Right cardiac atrium (tissue), 5 donors: Measurements from ENCODE around the gene TMTC2. TPM values are rescaled to one million over a fixed set of nuclear protein-coding genes. Genes with fewer than 3 reads are reported as not detected.
"Not testable (repeated sequence)": the region's sequence is repeated elsewhere in the genome, so short reads cannot be mapped to it uniquely, and the experiment has no call there.

ENCODE experiments used
- ATAC-seq, 2 donors: fragments of 200-7000 bp; cut with Tn5 transposase; one replicate each; pipeline versions ENCODE4 v1.8.0 to v1.9.1; 2020; ENCODE audit warnings: moderate library complexity in 2 of 2, mild to moderate bottlenecking in 1 of 2
- DNase-seq, 3 donors: peaks; one replicate each; pipeline ENCODE4 v3.0.0-alpha.2; 2020
- H3K27ac ChIP-seq: one replicate; pipeline ENCODE4 v1.5.1; 2013; ENCODE audit warnings: mild to moderate bottlenecking, low read length, control low read depth, moderate library complexity
- H3K27me3 ChIP-seq: one replicate; pipeline ENCODE4 v1.6.1; 2013; ENCODE audit not compliant: control insufficient read depth, insufficient read depth
- H3K4me1 ChIP-seq: one replicate; pipeline ENCODE4 v1.6.1; 2013; ENCODE audit warnings: low read length; ENCODE audit not compliant: control insufficient read depth, insufficient read depth
- H3K4me3 ChIP-seq: one replicate; pipeline ENCODE4 v1.5.1; 2013; ENCODE audit warnings: low read length, control low read depth
- H3K9me3 ChIP-seq: one replicate; pipeline ENCODE4 v1.6.1; 2013; ENCODE audit warnings: low read length; ENCODE audit not compliant: control insufficient read depth
- WGBS: extraction: QIAGEN DNeasy Blood & Tissue Kit; methylation state at CpG from one replicate; pipeline ENCODE4 v1.1.7; 2013; 5-methylcytosine and 5-hydroxymethylcytosine counted together
- intact Hi-C, 4 donors: fragments of 100-400 bp; cut with DNase I; formaldehyde crosslinking; loops; one replicate each; pipeline versions ENCODE4 v1.11.0 to v1.14.0; 2022 to 2023
- polyA plus RNA-seq: library from polyadenylated mRNA; stranded (reverse); fragments of 200-250 nt; gene quantifications from one replicate; pipeline ENCODE4 v1.2.3, GENCODE V29; 2013
- total RNA-seq, 4 donors: library from RNA; stranded (reverse); fragmentation: NEBNext Ultra II Directional; extraction: Animal tissue kit (Norgen Biotek cat#: 25700); gene quantifications; one replicate each; pipeline ENCODE4 v1.2.1, GENCODE V29; 2021
- donor health status: healthy with polysubstance abuse.
- donor health status: DM: no; HTN: yes; CAD: no.
- donor health status: DM: no; HTN: no; CAD: no.
- donor health status: DM: no; HTN: yes; CAD: no; lungs with severe emphysema.
- donor health status: DM: yes; HTN: yes; CAD: no.

TMTC2 gene
- total and polyA plus RNA-seq, 5 donors: 1.6 to 5.3 (median 2.9) TPM

DNA sequence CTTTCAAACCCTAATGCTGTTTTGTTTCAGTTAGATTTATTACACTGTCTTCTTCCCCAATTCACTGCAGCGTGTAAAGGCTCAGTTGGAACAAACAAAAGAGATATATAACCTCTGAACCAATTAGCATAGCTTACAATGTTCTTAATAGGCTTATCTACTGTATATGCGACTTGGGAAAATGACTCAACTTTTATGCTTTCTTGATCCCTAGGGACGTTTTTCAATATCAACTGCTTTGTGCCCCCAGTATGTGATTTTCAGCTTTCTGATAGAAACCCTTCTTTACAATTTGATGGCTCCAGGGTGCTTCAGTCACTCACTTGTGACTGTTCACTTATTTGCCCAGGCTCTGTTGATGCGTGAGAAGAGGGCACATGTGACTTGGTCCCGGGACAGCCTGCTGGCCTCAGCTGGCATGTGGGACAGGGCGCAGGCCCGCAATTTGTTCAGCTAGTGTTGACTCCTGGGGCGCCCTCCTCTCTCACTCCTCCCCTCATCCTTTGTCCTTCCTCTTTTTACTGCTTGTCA is 107.1 kb downstream of the TMTC2 start:
- ATAC-seq: no peak
- no peaks in the 10 kb centered on the region for H3K27me3 ChIP-seq
- WGBS: 78% methylated on average over 8 of the region's 8 CpGs
- H3K4me1 ChIP-seq: no peaks in the 10 kb centered on the region
- intact Hi-C loops: no loop called here
- no peak overlapping the region for H3K4me3 ChIP-seq
- no peaks in the 10 kb centered on the region for H3K9me3 ChIP-seq
- DNase-seq: no peak
- H3K27ac ChIP-seq: no peak overlapping the region

- WGBS: 96% methylated on average over 4 of the region's 4 CpGs
- intact Hi-C loops: no loop called here
Observed at GRCh38 chr12:82797480-82797879, 110.8 kb downstream of the TMTC2 start.

DNA sequence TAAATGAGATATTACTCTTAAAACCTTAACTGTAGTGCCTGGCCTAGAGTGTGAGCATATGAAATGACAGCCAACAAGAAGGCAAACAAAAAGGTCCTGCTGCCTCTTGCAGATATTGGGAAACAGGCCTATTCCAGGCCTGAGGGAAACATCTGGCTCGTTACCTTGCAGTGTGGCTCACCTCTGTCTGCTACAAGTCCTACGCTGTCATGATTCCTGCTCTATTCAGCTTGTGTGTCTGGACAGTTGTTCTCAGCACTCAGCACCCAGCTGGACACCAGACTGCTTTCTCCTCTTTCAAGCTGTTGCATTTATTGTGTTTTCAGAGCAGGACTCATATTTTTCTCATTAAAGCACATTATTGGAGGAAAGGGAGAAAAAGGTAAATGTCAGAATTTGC is 113.5 kb downstream of the TMTC2 start:
- Histone ChIP-seq H3K4me3 (no peak overlapping the region), H3K4me1 (no peaks in the 10 kb centered on the region), H3K27ac (no peak overlapping the region), H3K9me3 (no peaks in the 10 kb centered on the region), H3K27me3 (no peaks in the 10 kb centered on the region)
- intact Hi-C loops: no loop called here
- ATAC-seq (no peak), DNase-seq (no peak)
- 86% methylated on average over 2 of the region's 2 CpGs for WGBS

More at GRCh38 chr12:82797480-82797879, 110.8 kb downstream of the TMTC2 start:
- H3K27ac ChIP-seq: no peak overlapping the region
- DNase-seq (no peak), ATAC-seq (no peak)
- no peaks in the 10 kb centered on the region for H3K4me1 ChIP-seq
- H3K9me3 ChIP-seq: no peaks in the 10 kb centered on the region
- H3K4me3 ChIP-seq: no peak overlapping the region
- no peaks in the 10 kb centered on the region for H3K27me3 ChIP-seq

- DNase-seq (peak in 1 of 3 donors; percentile 37), ATAC-seq (no peak)
- Histone ChIP-seq H3K4me3 (no peak overlapping the region), H3K4me1 (no peaks in the 10 kb centered on the region), H3K27ac (no peak overlapping the region), H3K9me3 (no peaks in the 10 kb centered on the region), H3K27me3 (no peaks in the 10 kb centered on the region)
- intact Hi-C loops: no loop called here
- WGBS: 97% methylated on average over 27 of the region's 27 CpGs
Observed at GRCh38 chr12:82801951-82802610, 115.4 kb downstream of the TMTC2 start.

DNA sequence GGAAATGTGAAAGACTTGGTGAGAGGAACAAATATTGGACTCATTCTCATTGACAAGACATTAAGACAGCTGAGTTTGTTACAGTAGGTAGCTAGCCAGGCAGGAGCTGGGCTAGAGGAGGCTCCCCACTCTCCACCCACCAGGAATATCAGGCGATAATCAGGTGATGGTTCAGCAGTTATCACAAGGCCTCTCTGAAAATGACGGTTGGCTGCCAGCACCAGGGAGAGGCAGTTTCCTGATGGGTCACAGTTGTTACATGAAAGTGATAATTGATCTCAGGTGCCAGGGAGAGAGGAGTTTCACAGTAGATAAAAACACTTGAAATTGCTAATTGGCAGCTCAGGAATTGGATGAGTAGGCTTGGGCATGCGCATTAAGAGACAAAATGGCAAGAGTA is 116.5 kb downstream of the TMTC2 start:
- DNase-seq: no peak
- H3K27ac ChIP-seq: no peak overlapping the region
- no peaks in the 10 kb centered on the region for H3K27me3 ChIP-seq
- no peaks in the 10 kb centered on the region for H3K9me3 ChIP-seq
- no peak overlapping the region for H3K4me3 ChIP-seq
- intact Hi-C loops: no loop called here
- H3K4me1 ChIP-seq: no peaks in the 10 kb centered on the region
- WGBS: 63% methylated on average over 3 of the region's 3 CpGs
- no peak for ATAC-seq

DNA sequence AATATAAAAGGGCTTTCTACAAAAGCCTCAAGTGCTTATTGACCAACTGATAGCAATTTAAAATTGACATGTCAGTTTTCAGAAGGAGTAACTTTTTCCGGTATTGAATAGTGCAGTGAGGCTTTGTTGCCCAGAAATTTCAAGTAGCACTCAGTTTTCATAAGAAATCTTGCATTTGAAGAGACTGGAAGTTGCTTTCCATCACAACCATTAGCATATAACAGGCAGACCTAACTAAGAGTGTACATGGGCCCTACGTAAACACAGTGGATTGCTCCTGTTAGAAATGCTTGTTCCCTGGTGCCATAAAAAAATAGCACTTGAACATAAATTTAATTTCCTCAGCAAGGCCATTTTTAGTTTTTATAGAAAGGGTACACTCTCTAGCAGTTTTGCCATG is 117.9 kb downstream of the TMTC2 start:
- Histone ChIP-seq H3K4me1 (no peaks in the 10 kb centered on the region), H3K4me3 (no peak overlapping the region), H3K27ac (no peak overlapping the region), H3K9me3 (no peaks in the 10 kb centered on the region), H3K27me3 (no peaks in the 10 kb centered on the region)
- ATAC-seq (no peak), DNase-seq (no peak)
- WGBS: 99% methylated on average over 2 of the region's 2 CpGs
- intact Hi-C loops: no loop called here

- intact Hi-C loops, H3K9me3 ChIP-seq, DNase-seq, H3K4me1 ChIP-seq, H3K27ac ChIP-seq, ATAC-seq, H3K4me3 ChIP-seq, H3K27me3 ChIP-seq: not testable (repeated sequence)
- 86% methylated on average over 2 of the region's 2 CpGs for WGBS
Observed at GRCh38 chr12:82805004-82805403, 118.3 kb downstream of the TMTC2 start.

GRCh38 chr12:82805812-82806497 is 119.2 kb downstream of the TMTC2 start:
- no peak overlapping the region for H3K4me3 ChIP-seq
- 89% methylated on average over 4 of the region's 4 CpGs for WGBS
- no peaks in the 10 kb centered on the region for H3K9me3 ChIP-seq
- no peaks in the 10 kb centered on the region for H3K4me1 ChIP-seq
- no peak for DNase-seq
- no peak overlapping the region for H3K27ac ChIP-seq
- H3K27me3 ChIP-seq: no peaks in the 10 kb centered on the region
- no peak for ATAC-seq
- intact Hi-C loops: no loop called here

DNA sequence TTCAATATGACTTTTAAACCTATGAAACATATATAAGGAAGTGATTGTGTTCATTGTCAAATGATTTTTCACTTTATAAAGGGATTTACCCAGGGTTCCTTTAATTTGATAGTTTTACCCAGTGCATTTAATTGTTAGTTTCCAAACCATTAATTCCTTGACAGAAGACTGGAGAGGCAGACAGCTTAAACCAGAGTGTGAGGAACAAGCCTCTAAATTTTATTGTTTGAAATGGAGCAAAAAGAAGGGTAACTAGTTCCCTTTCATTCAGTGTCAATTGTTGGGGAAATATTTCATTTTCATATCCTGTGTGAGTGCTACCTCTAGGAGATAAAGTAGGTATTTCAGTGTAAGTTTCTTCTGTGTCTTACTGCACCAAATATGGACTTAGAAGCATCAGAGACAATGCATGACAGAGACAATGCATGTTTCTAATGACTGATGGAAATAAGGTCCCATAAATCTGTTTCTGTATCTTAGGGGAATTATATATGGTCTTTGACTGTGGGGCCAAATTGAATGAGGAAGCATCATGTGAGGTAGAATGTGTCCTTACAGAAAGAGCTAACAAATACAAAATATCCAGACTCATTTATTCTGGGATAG is 120.5 kb downstream of the TMTC2 start:
- DNase-seq (no peak), ATAC-seq (no peak)
- H3K9me3 ChIP-seq: no peaks in the 10 kb centered on the region
- H3K27me3 ChIP-seq: no peaks in the 10 kb centered on the region
- intact Hi-C loops: no loop called here
- no peaks in the 10 kb centered on the region for H3K4me1 ChIP-seq
- no peak overlapping the region for H3K27ac ChIP-seq
- H3K4me3 ChIP-seq: no peak overlapping the region

GRCh38 chr12:82810568-82810967 is 123.9 kb downstream of the TMTC2 start:
- no peaks in the 10 kb centered on the region for H3K27me3 ChIP-seq
- H3K4me1 ChIP-seq: no peaks in the 10 kb centered on the region
- ATAC-seq (no peak), DNase-seq (no peak)
- no peaks in the 10 kb centered on the region for H3K9me3 ChIP-seq
- 89% methylated on average over 5 of the region's 5 CpGs for WGBS
- no peak overlapping the region for H3K27ac ChIP-seq
- intact Hi-C loops: no loop called here
- H3K4me3 ChIP-seq: no peak overlapping the region

DNA sequence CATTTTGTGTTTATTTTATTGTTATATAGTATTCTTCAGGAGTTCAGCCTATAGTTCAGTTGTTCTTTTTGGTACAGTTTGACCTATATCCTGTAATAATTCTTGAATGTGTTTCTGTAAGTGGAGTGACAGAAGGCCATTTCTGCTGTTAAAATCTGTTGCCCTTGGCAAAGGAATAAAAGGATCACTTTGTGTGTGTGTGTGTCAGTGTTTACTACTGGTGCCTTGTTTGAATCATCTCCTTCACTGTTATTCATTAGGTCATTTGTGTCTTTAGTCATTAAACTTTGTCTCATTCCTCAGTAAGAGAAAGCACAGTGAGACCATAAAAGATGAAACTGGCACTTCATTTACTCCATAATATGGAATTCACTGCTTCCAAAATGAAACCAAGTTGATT is 130.7 kb downstream of the TMTC2 start:
- Histone ChIP-seq H3K27me3 (no peaks in the 10 kb centered on the region), H3K4me1 (no peaks in the 10 kb centered on the region), H3K27ac (no peak overlapping the region), H3K9me3 (no peaks in the 10 kb centered on the region), H3K4me3 (no peak overlapping the region)
- intact Hi-C loops: no loop called here
- ATAC-seq: no peak
- no peak for DNase-seq
